SK-N-SH (cell line): ENCODE data around the gene ASCC1. TPM values are rescaled to one million over a fixed set of nuclear protein-coding genes. Genes with fewer than 3 reads are reported as not detected.
A peak's percentile ranks its signal among the peaks of the same experiment; 100 is the strongest.
"Not testable (repeated sequence)": the region's sequence is repeated elsewhere in the genome, so short reads cannot be mapped to it uniquely, and the experiment has no call there.

Experiments
- CTCF ChIA-PET: fragments of 300-600, 350-600 bp; formaldehyde crosslinking; extraction: SDS; loops from one replicate; lab custom pipeline; 2021; lab: Yijun Ruan, JAX
- POLR2A ChIA-PET: fragments of 350-600 bp; sonication (Branson Sonifier 250); formaldehyde crosslinking; extraction: SDS; loops from one replicate; lab custom pipeline; 2020; ENCODE audit warnings: antibody characterized with exemption, inconsistent platforms; lab: Yijun Ruan, JAX
- DNase-seq: peaks from one replicate; pipeline ENCODE4 v3.0.0; 2012
- H2AFZ ChIP-seq: fragments of 200-600 bp; sonication (generic); 2 replicates; pipeline ENCODE4 v1.8.1; 2016; ENCODE audit warnings: antibody characterized with exemption, mild to moderate bottlenecking, low read depth
- H3F3A ChIP-seq: fragments of 200-600 bp; sonication (generic); replicated peaks from 2 replicates; pipeline ENCODE3; 2016; ENCODE audit warnings: antibody characterized with exemption, mild to moderate bottlenecking; ENCODE audit not compliant: insufficient read depth
- H3K27ac ChIP-seq, 2 experiments: fragments of 200-500 bp in 1 of 2; fragments of 200-600 bp in 1 of 2; sonication (Bioruptor generic) in 1 of 2; sonication (generic), shearing (Covaris generic) in 1 of 2; 2 replicates each; pipeline versions ENCODE4 v1.5.1 to v1.6.1; 2014 to 2016; ENCODE audit warnings: low read depth in 2 of 2, inconsistent platforms in 1 of 2, low read length in 1 of 2, mild to moderate bottlenecking in 1 of 2, mixed read lengths in 1 of 2
- H3K27me3 ChIP-seq: fragments of 200-600 bp; sonication (generic), shearing (Covaris generic); 2 replicates; pipeline ENCODE4 v1.6.1; 2016; ENCODE audit warnings: mixed run types; ENCODE audit not compliant: insufficient read depth
- H3K36me3 ChIP-seq, 2 experiments: fragments of 200-500 bp in 1 of 2; fragments of 200-600 bp in 1 of 2; sonication (Bioruptor generic) in 1 of 2; sonication (generic) in 1 of 2; replicated peaks in 1 of 2; 2 replicates each; pipeline versions ENCODE3 to v1.5.1; 2014 to 2016; ENCODE audit warnings: low read length in 1 of 2, mild to moderate bottlenecking in 1 of 2; ENCODE audit not compliant: insufficient read depth in 2 of 2, control insufficient read depth in 1 of 2
- H3K4me1 ChIP-seq, 2 experiments: fragments of 200-500 bp in 1 of 2; fragments of 200-600 bp in 1 of 2; sonication (Bioruptor generic) in 1 of 2; sonication (generic), shearing (Covaris generic) in 1 of 2; 2 replicates each; pipeline versions ENCODE4 v1.5.1 to v1.6.1; 2014 to 2016; ENCODE audit warnings: low read depth in 1 of 2, low read length in 1 of 2, mixed run types in 1 of 2; ENCODE audit not compliant: insufficient read depth in 2 of 2, control insufficient read depth in 1 of 2
- H3K4me2 ChIP-seq: fragments of 200-600 bp; sonication (generic), shearing (Covaris generic); 2 replicates; pipeline ENCODE4 v1.6.1; 2017; ENCODE audit warnings: mixed run types
- H3K4me3 ChIP-seq, 2 experiments: fragments of 200-500 bp in 1 of 2; fragments of 200-600 bp in 1 of 2; sonication (Bioruptor generic) in 1 of 2; sonication (generic), shearing (Covaris generic) in 1 of 2; 2 replicates each; pipeline versions ENCODE4 v1.5.1 to v1.8.1; 2014 to 2016; ENCODE audit warnings: low read depth in 2 of 2, inconsistent platforms in 1 of 2, low read length in 1 of 2, mild to moderate bottlenecking in 1 of 2, mixed read lengths in 1 of 2, moderate library complexity in 1 of 2
- H3K79me2 ChIP-seq: fragments of 200-600 bp; sonication (generic); 2 replicates; pipeline ENCODE4 v1.8.1; 2017; ENCODE audit warnings: mild to moderate bottlenecking; ENCODE audit not compliant: insufficient read depth
- H3K9ac ChIP-seq: fragments of 200-600 bp; sonication (generic); 2 replicates; pipeline ENCODE4 v1.6.1; 2017; ENCODE audit warnings: mixed run types
- H3K9me2 ChIP-seq: fragments of 200-600 bp; sonication (generic); 2 replicates; pipeline ENCODE4 v1.6.1; 2017; ENCODE audit warnings: mixed run types
- H3K9me3 ChIP-seq: fragments of 200-600 bp; sonication (generic); 2 replicates; pipeline ENCODE4 v1.6.1; 2017; ENCODE audit warnings: mixed run types, mild to moderate bottlenecking, moderate library complexity
- H4K20me1 ChIP-seq: fragments of 200-600 bp; sonication (generic); 2 replicates; pipeline ENCODE4 v1.6.1; 2017; ENCODE audit warnings: mild to moderate bottlenecking, mixed run types; ENCODE audit not compliant: insufficient read depth
- GATA2 ChIP-seq: sonication (generic); formaldehyde crosslinking; IDR thresholded peaks from 2 replicates; pipeline ENCODE4 v1.5.0; 2020; ENCODE audit warnings: mild to moderate bottlenecking, missing genetic modification reagents
- RXRA ChIP-seq: IDR thresholded peaks from 2 replicates; pipeline ENCODE4 v1.4.0; 2012; ENCODE audit warnings: low read depth, mild to moderate bottlenecking, borderline replicate concordance
- WGBS: methylation state at CpG from one replicate; pipeline ENCODE4 v1.1.6; 2017; ENCODE audit warnings: low lambda C conversion rate; 5-methylcytosine and 5-hydroxymethylcytosine counted together
- polyA plus RNA-seq, 3 experiments: library from polyadenylated mRNA; depleted of rRNA; stranded (reverse); fragments of >200 nt; gene quantifications; 2 replicates each; pipeline ENCODE4 v1.2.3, GENCODE V29; 2012
- TF ChIP-seq, protein P1 (sequence below): IDR thresholded peaks from 2 replicates; pipeline ENCODE4 v1.6.1; 2012; ENCODE audit warnings: mild to moderate bottlenecking, low read depth, low read length, moderate library complexity

The ASCC1 gene
- polyA plus RNA-seq, 1 of the 3 experiments (the other 2 are of a cell fraction) = 15.0 TPM

GRCh38 chr10:72251635-72252034 lies 35.6 kb upstream of the ASCC1 start:
- H3K4me3 ChIP-seq = no peak overlapping the region
- TF ChIP-seq GATA2 (CRISPR knock-in tag) = no peak
- WGBS = 85% methylated on average over 6 of the region's 6 CpGs
- H3K36me3 ChIP-seq = no peaks in the 10 kb centered on the region
- no peaks in the 10 kb centered on the region for H3K9me2 ChIP-seq
- no peaks in the 10 kb centered on the region for H3K27me3 ChIP-seq
- ChIA-PET POLR2A (no interaction called here), CTCF (no interaction called here)
- no peaks in the 10 kb centered on the region for H3K9me3 ChIP-seq
- H3K9ac ChIP-seq = no peak overlapping the region
- no peaks in the 10 kb centered on the region for H3K79me2 ChIP-seq
- peaks cover 7% of the 10 kb centered on the region for H3F3A ChIP-seq
- H2AFZ ChIP-seq = no peak overlapping the region
- no peak overlapping the region for H3K4me2 ChIP-seq
- H3K27ac ChIP-seq = no peak overlapping the region
- peaks cover 3 to 21% of the 10 kb centered on the region in 2 experiments; a peak in 2 of 4 replicates for H3K4me1 ChIP-seq
- DNase-seq = no peak
- no peaks in the 10 kb centered on the region for H4K20me1 ChIP-seq

DNA sequence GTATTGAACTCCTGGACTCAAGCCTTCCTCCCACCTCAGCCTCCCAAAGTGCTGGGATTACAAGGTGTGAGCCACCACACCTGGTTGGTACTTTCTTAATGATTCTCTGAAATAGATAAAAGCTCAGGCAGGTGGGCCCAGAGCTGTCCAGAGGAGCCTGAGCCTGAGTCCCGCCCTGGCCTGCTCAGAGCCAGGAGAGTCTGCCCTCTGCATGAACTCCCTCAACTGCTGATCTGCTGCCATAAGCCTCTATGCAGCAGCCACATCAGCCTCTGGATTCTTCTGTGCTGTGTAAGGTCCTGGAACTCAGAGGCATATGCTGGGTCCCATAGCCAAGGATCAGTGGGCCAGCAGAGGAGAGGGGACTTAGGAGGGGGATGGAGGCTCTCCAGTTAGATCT lies 34.6 kb upstream of the ASCC1 start:
- H3K9ac ChIP-seq = no peak overlapping the region
- ChIA-PET POLR2A (no interaction called here), CTCF (no interaction called here)
- peaks cover 3 to 21% of the 10 kb centered on the region in 2 experiments; a peak in 2 of 4 replicates for H3K4me1 ChIP-seq
- no peak overlapping the region for H3K27ac ChIP-seq
- no peaks in the 10 kb centered on the region for H4K20me1 ChIP-seq
- WGBS = 100% methylated on average over 1 of the region's 1 CpG
- H2AFZ ChIP-seq = no peak overlapping the region
- no peaks in the 10 kb centered on the region for H3K9me2 ChIP-seq
- no peak overlapping the region for H3K4me3 ChIP-seq
- no peaks in the 10 kb centered on the region for H3K36me3 ChIP-seq
- H3K27me3 ChIP-seq = no peaks in the 10 kb centered on the region
- H3K4me2 ChIP-seq = peak overlapping the region; percentile 31; the same call in 1 of the 2 replicates
- TF ChIP-seq, protein P1, sequence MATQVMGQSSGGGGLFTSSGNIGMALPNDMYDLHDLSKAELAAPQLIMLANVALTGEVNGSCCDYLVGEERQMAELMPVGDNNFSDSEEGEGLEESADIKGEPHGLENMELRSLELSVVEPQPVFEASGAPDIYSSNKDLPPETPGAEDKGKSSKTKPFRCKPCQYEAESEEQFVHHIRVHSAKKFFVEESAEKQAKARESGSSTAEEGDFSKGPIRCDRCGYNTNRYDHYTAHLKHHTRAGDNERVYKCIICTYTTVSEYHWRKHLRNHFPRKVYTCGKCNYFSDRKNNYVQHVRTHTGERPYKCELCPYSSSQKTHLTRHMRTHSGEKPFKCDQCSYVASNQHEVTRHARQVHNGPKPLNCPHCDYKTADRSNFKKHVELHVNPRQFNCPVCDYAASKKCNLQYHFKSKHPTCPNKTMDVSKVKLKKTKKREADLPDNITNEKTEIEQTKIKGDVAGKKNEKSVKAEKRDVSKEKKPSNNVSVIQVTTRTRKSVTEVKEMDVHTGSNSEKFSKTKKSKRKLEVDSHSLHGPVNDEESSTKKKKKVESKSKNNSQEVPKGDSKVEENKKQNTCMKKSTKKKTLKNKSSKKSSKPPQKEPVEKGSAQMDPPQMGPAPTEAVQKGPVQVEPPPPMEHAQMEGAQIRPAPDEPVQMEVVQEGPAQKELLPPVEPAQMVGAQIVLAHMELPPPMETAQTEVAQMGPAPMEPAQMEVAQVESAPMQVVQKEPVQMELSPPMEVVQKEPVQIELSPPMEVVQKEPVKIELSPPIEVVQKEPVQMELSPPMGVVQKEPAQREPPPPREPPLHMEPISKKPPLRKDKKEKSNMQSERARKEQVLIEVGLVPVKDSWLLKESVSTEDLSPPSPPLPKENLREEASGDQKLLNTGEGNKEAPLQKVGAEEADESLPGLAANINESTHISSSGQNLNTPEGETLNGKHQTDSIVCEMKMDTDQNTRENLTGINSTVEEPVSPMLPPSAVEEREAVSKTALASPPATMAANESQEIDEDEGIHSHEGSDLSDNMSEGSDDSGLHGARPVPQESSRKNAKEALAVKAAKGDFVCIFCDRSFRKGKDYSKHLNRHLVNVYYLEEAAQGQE = no peak
- peak; percentile 52; the same call in 1 of the 2 replicates for TF ChIP-seq RXRA
- TF ChIP-seq, all 33 proteins: peak for 1
- Histone ChIP-seq H3K79me2 (no peaks in the 10 kb centered on the region), H3K9me3 (no peaks in the 10 kb centered on the region), H3F3A (peaks cover 7% of the 10 kb centered on the region)
- no peak for DNase-seq

DNA sequence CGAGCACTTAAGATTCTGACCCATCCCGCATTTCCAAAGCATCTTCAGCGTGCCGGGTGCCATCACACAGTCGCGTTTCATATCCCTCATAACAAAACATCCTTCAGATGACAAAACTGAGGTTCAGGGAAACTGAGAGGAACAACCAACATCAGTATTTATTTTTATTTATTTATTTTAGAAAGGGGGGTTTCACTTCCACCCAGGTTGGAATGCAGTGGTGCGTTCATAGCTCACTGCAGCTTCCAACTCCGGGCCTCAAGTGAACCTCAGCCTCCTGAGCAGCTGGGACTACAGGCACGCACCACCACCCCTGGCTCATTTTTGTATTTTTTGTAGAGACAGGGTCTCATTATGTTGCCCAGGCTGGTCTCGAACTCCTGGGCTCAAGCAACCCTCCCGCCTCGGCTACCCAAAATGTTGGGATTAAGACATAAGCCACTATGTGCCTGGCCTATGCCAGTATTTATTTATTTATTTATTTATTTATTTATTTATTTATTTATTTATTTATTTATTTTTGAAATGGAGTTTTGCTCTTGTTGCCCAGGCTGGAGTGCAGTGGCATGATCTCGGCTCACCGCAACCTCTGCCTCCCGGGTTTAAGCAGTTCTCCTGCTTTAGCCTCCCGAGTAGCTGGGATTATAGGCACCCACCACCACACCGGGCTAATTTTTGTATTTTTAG lies 33.2 kb upstream of the ASCC1 start:
- DNase-seq, H3K9ac ChIP-seq, H3F3A ChIP-seq, H3K4me3 ChIP-seq, H4K20me1 ChIP-seq, H3K27me3 ChIP-seq, H3K79me2 ChIP-seq, H3K36me3 ChIP-seq, H3K9me3 ChIP-seq, H3K27ac ChIP-seq, H3K9me2 ChIP-seq, H2AFZ ChIP-seq, H3K4me2 ChIP-seq: not testable (repeated sequence)
- ChIA-PET CTCF (interaction anchor here (0.7 to 1.5 kb wide), 2 partner anchors 20 to 49 kb away, joined by 3 read pairs; no protein-coding TSS in a partner anchor), POLR2A (interaction anchor here (1.4 kb wide), 1 partner anchor 24 kb away, joined by 3 read pairs; the partner anchor contains the start of gene DDIT4)
- H3K4me1 ChIP-seq = peaks cover 5 to 17% of the 10 kb centered on the region in 2 experiments; a peak in 1 of 4 replicates
- 96% methylated on average over 17 of the region's 17 CpGs for WGBS
